Activated CD4-positive, alpha-beta memory T cell treated with anti-CD3 and anti-CD28 coated beads for 36 hours (primary cell): ENCODE measurements around the gene LANCL2. TPM values are rescaled to one million over a fixed set of nuclear protein-coding genes. Genes with fewer than 3 reads are reported as not detected.

ENCODE experiments used
- CTCF ChIA-PET: fragments of 350-600 bp; sonication (Branson Sonifier 250); formaldehyde crosslinking; loops from one replicate; lab custom pipeline; 2021; ENCODE audit warnings: antibody characterized with exemption, inconsistent platforms; lab: Charles Lee
- POLR2A ChIA-PET: fragments of 350-600 bp; sonication (Branson Sonifier 250); formaldehyde crosslinking; loops from one replicate; lab custom pipeline; 2021; ENCODE audit warnings: antibody characterized with exemption; lab: Charles Lee
- DNase-seq: peaks from one replicate; pipeline ENCODE4 v3.0.0-alpha.2; 2020
- H3K27ac Mint-ChIP-seq: one replicate; pipeline ENCODE4 v1.8.0; 2021; ENCODE audit warnings: mixed read lengths
- H3K27me3 Mint-ChIP-seq: one replicate; pipeline ENCODE4 v1.8.0; 2021; ENCODE audit warnings: mixed read lengths
- H3K36me3 Mint-ChIP-seq: one replicate; pipeline ENCODE4 v1.8.0; 2021; ENCODE audit warnings: mixed read lengths
- H3K4me1 Mint-ChIP-seq: one replicate; pipeline ENCODE4 v1.8.0; 2021; ENCODE audit warnings: low read depth, mixed read lengths
- H3K4me3 Mint-ChIP-seq: one replicate; pipeline ENCODE4 v1.8.0; 2021; ENCODE audit warnings: mild to moderate bottlenecking, mixed read lengths
- H3K9me3 Mint-ChIP-seq: one replicate; pipeline ENCODE4 v1.8.0; 2021; ENCODE audit warnings: mixed read lengths
- intact Hi-C: fragments of 100-400 bp; cut with micrococcal nuclease; formaldehyde crosslinking; loops from one replicate; pipeline ENCODE4 v1.15.1; 2023
- total RNA-seq, 2 experiments: library from RNA; stranded (reverse); gene quantifications; one replicate each; pipeline ENCODE4 v1.2.3, GENCODE V29; 2021

LANCL2 gene
- total RNA-seq, 2 experiments from 2014 or later: 6.3 to 7.0 TPM

DNA sequence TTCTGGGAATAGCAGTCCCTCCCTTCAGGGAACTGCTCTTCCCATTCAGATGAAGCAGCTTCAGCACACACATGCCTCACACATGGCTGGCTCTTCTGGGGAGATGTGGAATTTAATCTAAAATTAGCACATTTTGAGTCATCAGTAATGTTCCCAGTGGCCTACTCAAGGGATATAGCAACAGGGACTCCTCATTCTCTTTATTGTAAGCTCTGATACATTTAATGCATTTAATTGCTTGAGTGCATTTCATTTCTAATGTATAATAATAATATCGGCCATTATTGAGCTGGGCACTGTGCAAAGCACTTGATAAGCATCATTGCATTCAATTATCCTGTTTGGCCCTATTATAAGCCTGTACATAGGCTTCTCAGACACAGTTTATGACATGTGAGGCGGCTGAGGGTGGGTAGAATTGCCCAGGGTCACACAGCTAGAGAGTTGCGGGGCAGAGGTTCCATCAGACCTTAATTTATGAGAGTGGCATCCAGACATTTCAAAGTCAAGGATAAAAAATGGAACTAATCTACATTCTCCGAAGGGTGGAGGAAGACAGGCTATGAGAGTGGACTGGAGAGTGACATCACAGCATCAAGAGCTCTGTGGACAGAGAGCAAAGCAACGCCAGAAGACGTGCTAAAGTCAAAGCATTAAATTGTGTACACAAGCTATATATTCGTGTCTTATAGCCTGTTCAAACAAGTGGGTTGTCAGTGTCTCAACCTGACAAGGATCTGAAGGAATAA lies 76.8 kb downstream of the LANCL2 start:
- Mint-ChIP-seq H3K4me3 (no peak overlapping the region), H3K4me1 (peaks cover 32% of the 10 kb centered on the region), H3K36me3 (no peaks in the 10 kb centered on the region), H3K27ac (no peak overlapping the region), H3K9me3 (no peaks in the 10 kb centered on the region), H3K27me3 (no peaks in the 10 kb centered on the region)
- intact Hi-C loops: no loop called here
- ChIA-PET CTCF (interaction anchor here (0.7 to 1.2 kb wide), 3 partner anchors 8 to 156 kb away, joined by 3 to 4 read pairs (median 3); no protein-coding TSS in a partner anchor), POLR2A (interaction anchor here (0.6 kb wide), 1 partner anchor 522 kb away, joined by 4 read pairs; no protein-coding TSS in a partner anchor)
- no peak for DNase-seq

DNA sequence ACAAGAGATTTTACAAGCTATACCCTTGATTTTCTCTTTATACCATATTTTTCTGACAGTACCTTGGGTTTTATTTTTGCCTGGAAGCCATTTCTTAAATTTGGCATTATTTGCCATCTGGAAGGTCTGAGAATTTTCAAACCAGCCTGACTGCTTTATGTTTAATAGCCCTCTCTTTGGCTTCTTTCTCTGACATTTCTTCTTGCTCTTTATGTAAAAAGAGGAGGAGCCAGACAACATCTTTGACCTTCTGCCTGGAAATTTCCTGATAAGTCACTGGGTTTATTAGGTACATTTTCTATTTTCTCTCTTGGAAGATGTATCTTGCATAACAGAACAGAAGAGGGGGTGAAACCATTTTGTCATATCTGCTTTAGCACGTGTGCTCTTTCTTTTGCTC lies 79.6 kb downstream of the LANCL2 start:
- POLR2A ChIA-PET: interaction anchor here (0.6 kb wide), 1 partner anchor 12 kb away, joined by 3 read pairs; no protein-coding TSS in a partner anchor
- Mint-ChIP-seq H3K9me3 (no peaks in the 10 kb centered on the region), H3K27ac (no peak overlapping the region), H3K4me1 (peaks cover 13% of the 10 kb centered on the region), H3K4me3 (no peak overlapping the region), H3K27me3 (no peaks in the 10 kb centered on the region), H3K36me3 (no peaks in the 10 kb centered on the region)
- DNase-seq: no peak
- CTCF ChIA-PET: no interaction called here
- intact Hi-C loops: no loop called here

DNA sequence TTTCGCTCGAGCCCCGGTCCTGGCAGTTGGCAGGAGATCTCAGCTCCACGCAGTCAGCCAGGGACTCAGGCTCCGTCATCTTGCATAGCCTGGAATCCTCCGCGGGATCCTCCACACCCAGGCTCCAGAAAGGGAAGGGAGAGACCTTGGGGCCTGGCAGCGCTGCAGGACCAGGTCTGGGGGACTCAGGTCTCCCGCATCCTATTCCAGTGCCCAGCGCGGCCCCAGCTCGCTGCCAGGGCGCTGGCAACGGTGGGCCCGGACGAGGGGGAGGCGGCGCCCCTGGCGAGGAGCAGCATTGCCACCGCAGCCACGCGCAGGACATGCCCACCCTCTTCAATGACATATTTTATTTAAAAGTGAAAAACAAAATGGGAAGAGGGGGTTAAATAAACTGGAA lies 83.4 kb downstream of the LANCL2 start:
- H3K9me3 Mint-ChIP-seq: no peaks in the 10 kb centered on the region
- intact Hi-C loops: no loop called here
- peaks cover 23% of the 10 kb centered on the region for H3K4me1 Mint-ChIP-seq
- H3K27ac Mint-ChIP-seq: no peak overlapping the region
- H3K4me3 Mint-ChIP-seq: no peak overlapping the region
- peaks cover 6% of the 10 kb centered on the region for H3K36me3 Mint-ChIP-seq
- CTCF ChIA-PET: no interaction called here
- POLR2A ChIA-PET: no interaction called here
- DNase-seq: no peak
- H3K27me3 Mint-ChIP-seq: no peaks in the 10 kb centered on the region

DNA sequence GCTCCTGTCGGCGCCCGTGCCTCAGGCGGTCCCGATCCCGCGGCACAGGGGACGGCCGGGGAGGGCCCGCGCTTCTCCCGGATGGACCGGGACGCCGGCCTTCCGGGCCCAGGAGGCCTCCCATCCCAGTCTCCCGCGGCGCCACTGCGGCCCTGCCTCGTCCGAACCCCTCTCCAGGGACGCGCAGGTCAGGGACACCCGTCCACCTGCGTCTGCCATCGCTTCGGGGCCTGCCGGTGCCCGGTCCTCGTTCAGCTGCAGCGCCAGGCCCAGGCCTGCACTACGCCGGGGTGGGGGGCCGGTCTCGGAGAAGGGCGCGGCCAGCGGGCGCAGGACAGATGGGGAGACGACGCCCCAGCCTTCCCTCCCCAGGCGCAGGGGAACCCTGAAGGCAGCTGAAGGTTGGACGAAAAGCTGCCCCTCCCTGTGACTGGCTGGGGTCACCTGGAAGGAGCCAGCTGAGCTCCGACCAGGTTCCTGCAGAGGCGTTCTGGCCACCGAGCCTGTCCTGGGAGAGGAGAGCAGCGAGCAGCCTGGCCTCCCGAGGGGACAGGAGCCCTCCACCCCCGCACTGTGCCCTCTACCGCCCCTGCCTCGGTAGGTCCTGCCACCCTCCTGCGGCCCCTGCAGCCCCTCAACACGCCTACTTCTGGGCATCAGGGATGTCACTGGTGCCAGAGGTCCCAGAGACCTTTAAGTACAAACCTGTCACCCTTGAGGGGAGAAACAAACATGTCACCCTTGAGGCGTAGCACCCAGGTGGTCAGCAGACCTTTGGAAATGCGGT lies 84.3 kb downstream of the LANCL2 start:
- H3K4me1 Mint-ChIP-seq: peaks cover 28% of the 10 kb centered on the region
- CTCF ChIA-PET: no interaction called here

DNA sequence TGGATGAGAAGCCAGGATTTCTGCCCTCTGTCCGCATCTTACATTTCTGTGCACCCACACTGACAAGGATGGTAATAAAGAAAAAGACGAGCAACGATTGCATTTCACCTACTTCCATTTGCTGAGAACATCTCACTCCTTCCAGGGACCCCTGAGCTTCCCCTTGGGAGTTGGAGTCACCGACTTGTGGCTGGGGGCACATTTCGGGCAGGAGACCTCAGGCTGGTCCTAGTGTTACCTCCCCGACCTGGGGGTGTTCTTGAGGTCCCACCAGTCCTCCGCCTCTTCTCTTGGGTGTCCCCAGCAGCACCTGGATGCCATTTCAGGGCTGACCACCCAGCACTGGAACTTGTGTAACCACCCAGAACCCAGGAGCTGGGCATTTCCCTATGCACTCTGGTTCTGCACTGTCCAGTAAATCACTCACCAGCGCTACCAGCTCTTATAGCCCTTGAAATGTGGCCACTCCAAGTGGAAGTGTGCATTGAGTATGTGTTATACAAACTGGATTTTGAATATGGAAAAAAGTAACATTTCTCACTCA lies 84.9 kb downstream of the LANCL2 start:
- CTCF ChIA-PET: no interaction called here
- no peak overlapping the region for H3K27ac Mint-ChIP-seq
- H3K4me1 Mint-ChIP-seq: peaks cover 31% of the 10 kb centered on the region
- no peak for DNase-seq
- peaks cover 8% of the 10 kb centered on the region for H3K36me3 Mint-ChIP-seq
- H3K4me3 Mint-ChIP-seq: no peak overlapping the region
- H3K9me3 Mint-ChIP-seq: peaks cover 4% of the 10 kb centered on the region
- POLR2A ChIA-PET: no interaction called here
- no peaks in the 10 kb centered on the region for H3K27me3 Mint-ChIP-seq
- intact Hi-C loops: no loop called here

More for the DNA sequence above, 84.3 kb downstream of the LANCL2 start:
- POLR2A ChIA-PET: no interaction called here
- Mint-ChIP-seq H3K9me3 (no peaks in the 10 kb centered on the region), H3K27me3 (no peaks in the 10 kb centered on the region), H3K36me3 (peaks cover 6% of the 10 kb centered on the region), H3K4me3 (no peak overlapping the region), H3K27ac (no peak overlapping the region)
- intact Hi-C loops: no loop called here
- DNase-seq: no peak

DNA sequence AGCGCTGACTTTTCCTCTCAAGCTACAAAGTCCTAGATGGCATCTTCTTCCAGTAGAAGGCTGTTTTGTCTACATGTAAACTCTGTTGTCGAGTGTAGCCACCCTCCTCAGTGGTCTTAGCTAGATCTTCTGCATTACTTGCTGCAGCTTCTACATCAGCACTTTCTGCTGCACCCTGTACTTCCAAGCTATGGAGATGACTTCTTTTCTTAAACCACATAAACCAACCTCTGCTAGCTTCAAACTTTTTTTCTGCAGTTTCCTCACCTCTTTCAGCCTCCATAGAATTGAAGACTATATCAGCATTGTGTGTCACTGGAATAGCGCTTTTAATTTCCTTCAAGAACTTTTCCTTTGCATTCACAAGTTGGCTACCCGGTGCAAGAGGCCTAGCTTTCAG lies 87.8 kb downstream of the LANCL2 start:
- Mint-ChIP-seq H3K4me3 (no peak overlapping the region), H3K27ac (no peak overlapping the region), H3K9me3 (peaks cover 24% of the 10 kb centered on the region), H3K36me3 (peaks cover 17% of the 10 kb centered on the region), H3K27me3 (no peaks in the 10 kb centered on the region), H3K4me1 (peaks cover 31% of the 10 kb centered on the region)
- ChIA-PET CTCF (interaction anchor here (1.0 kb wide), 1 partner anchor 12 kb away, joined by 3 read pairs; no protein-coding TSS in a partner anchor), POLR2A (interaction anchor here (0.9 kb wide), 1 partner anchor 14 kb away, joined by 3 read pairs; no protein-coding TSS in a partner anchor)
- DNase-seq: no peak
- intact Hi-C loops: no loop called here

DNA sequence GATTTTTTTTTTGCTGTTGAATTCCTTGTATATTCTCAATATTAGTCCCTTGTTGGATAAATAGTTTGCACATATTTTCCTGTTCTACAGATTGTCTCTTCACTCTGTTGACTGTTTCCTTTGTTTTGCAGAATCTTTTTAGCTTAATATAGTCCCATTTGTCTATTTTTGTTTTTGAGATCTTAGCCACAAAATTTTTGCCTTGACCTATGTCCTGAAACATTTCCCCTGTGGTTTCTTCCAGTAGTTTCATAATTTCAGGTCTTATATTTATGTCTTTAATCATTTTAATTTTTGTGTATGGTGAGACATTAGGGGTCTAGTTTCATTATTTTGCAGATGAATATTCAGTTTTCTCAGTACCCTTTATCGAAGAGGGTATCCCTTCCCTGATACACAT lies 92.7 kb downstream of the LANCL2 start:
- Mint-ChIP-seq H3K36me3 (peaks cover 27% of the 10 kb centered on the region), H3K9me3 (peaks cover 57% of the 10 kb centered on the region), H3K27ac (no peak overlapping the region), H3K4me1 (peaks cover 36% of the 10 kb centered on the region), H3K4me3 (no peak overlapping the region), H3K27me3 (no peaks in the 10 kb centered on the region)
- intact Hi-C loops: no loop called here
- ChIA-PET POLR2A (no interaction called here), CTCF (no interaction called here)
- DNase-seq: no peak

DNA sequence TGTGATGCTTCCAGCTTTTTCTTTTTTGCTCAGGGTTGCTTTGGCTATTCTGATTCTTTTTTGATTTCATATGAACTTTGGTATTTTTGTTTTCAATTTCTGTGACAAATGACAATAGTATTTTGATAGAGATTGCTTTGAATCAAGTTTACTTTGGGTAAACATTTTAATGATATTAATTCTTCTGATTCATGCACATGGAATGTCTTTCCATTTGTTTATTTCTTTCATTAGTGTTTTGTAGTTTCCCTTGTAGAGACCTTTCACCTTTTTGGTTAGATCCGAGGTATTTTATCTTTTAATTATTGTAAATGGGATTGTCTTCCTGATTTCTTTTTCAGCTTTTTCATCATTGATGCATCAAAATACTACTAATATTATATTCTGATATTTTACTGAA lies 93.2 kb downstream of the LANCL2 start:
- Mint-ChIP-seq H3K4me3 (no peak overlapping the region), H3K36me3 (peaks cover 30% of the 10 kb centered on the region), H3K9me3 (peaks cover 60% of the 10 kb centered on the region), H3K27ac (no peak overlapping the region), H3K4me1 (peaks cover 34% of the 10 kb centered on the region), H3K27me3 (no peaks in the 10 kb centered on the region)
- ChIA-PET CTCF (no interaction called here), POLR2A (no interaction called here)
- DNase-seq: no peak
- intact Hi-C loops: no loop called here

DNA sequence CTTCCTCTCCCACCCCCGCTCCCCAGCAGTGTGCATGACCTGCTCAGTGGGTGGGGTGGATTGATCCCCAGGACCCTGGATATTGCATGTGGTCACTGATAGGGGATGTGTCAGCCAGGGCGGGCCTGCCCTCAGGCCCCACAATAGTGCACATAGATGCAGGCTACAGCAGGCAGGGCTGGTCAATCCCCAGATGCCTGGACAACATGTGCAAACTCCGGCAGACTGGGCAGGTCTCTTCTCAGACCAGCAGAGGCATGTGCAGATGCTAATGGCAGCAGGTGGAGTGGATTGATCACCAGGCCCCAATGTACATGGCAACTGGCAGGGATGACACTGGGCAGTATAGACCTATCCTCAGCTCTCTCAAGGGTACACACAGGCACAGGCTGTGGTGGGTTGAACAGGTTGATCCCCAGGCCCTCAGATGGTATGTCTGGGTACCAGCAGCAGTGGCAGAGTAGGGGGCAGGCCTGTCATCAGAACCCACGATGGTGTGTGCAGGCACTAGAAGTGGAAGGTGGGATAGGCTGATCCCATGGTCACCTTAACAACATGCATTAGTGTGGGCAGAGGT lies 98.6 kb downstream of the LANCL2 start:
- Mint-ChIP-seq H3K36me3 (peaks cover 64% of the 10 kb centered on the region), H3K27me3 (no peaks in the 10 kb centered on the region), H3K9me3 (peaks cover 38% of the 10 kb centered on the region), H3K4me1 (peaks cover 53% of the 10 kb centered on the region), H3K4me3 (no peak overlapping the region), H3K27ac (no peak overlapping the region)
- ChIA-PET CTCF (no interaction called here), POLR2A (no interaction called here)
- no peak for DNase-seq
- intact Hi-C loops: no loop called here

DNA sequence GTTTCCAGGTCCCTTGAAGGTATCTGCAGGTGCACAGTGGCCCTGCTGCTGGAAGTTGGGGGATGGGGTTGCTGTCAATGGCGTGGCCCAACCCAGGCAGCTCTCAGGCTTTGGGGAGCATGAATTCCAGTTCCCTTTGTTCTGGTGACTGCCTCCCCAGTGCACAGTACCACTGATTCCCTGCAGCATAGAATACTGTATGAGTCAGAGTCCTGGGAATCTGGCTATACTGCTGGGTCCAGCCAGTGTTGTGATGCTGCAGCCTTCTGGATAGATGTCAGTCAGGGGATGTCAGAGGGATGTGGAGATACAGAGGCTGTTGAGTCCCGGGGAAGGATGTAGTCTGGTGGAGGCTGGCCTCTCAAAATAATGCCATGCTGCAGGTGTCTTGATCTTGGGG lies 99.3 kb downstream of the LANCL2 start:
- intact Hi-C loops: no loop called here

DNA sequence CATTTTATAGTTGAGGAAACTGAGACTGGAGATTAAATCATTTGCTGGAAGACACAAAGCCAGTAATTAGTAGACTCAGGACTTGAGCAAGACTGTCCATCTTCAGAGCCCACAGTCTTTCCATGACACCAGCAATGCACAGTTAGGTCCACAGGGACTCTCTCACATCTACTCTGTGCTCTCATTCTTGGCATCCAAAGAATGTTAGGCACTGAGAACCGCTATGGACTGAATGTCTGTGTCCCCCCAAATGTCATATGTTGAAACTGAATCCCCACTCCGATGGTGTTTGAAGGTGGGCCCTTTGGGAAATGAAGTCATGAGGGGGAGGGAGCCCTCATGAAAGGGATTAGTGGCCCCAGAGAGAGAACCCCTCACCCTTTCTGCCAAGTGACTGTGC lies 100.6 kb downstream of the LANCL2 start:
- Mint-ChIP-seq H3K4me3 (no peak overlapping the region), H3K27ac (no peak overlapping the region), H3K4me1 (peaks cover 71% of the 10 kb centered on the region), H3K27me3 (no peaks in the 10 kb centered on the region), H3K36me3 (peaks cover 57% of the 10 kb centered on the region), H3K9me3 (peaks cover 21% of the 10 kb centered on the region)
- intact Hi-C loops: no loop called here
- CTCF ChIA-PET: no interaction called here
- POLR2A ChIA-PET: no interaction called here
- no peak for DNase-seq

More for the DNA sequence above, 99.3 kb downstream of the LANCL2 start:
- peaks cover 59% of the 10 kb centered on the region for H3K4me1 Mint-ChIP-seq
- H3K9me3 Mint-ChIP-seq: peaks cover 31% of the 10 kb centered on the region
- no peak overlapping the region for H3K4me3 Mint-ChIP-seq
- H3K27ac Mint-ChIP-seq: no peak overlapping the region
- H3K36me3 Mint-ChIP-seq: peaks cover 58% of the 10 kb centered on the region
- POLR2A ChIA-PET: no interaction called here
- no peaks in the 10 kb centered on the region for H3K27me3 Mint-ChIP-seq
- DNase-seq: no peak
- CTCF ChIA-PET: no interaction called here
